A549 (cell line): ENCODE results near the gene FAT1.

Experiments
- CEBPB ChIP-seq, 2 experiments: fragments of >200 bp in 1 of 2; sonication (Bioruptor Twin) in 1 of 2; formaldehyde crosslinking in 1 of 2; IDR thresholded peaks; 2 replicates each; pipeline ENCODE4 v1.6.1; 2012 to 2016
- EP300 ChIP-seq, 2 experiments: fragments of >200 bp; sonication (Bioruptor Twin); formaldehyde crosslinking; IDR thresholded peaks; 2 replicates in 1 of 2; 3 replicates in 1 of 2; pipeline ENCODE4 v1.6.1; 2016 to 2017

DNA sequence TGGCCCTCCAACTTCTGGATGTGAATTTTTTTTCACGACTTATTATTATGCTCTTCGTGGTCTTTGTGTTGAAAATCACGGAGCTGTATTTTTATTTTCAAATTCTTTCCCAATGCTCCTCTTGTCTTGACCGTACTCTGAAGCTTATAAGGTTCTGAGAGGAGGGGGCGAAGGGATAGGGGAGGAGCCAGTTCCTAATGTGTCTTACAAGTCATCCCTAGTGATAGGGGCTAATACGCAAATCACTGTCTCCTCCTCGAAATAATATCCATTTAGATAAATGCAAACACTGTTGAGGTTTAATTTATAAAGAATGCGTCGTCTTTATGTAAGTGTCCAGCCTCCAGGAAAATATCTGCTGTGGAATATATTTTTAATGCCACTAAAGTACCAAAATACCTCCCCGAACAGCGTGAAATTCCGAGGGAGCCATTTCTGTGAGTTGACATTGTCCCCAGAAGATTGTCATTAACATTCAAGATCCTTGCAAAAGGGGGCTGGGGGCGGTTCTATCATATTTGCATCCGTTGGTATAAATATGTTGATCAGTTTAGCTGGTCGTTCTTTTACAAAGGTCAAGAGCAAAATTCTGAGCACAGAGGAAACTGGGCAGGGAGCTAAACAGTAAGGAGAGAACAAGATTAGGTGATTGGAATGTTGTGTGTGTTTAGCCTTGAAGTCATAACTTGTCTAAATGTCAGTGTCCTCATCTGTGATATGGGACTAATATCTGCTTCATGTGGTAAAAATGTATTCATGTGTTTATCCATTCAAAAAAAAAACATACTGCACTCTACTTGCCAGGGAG, 3.7 kb upstream of the FAT1 start:
- TF ChIP-seq EP300 (IDR thresholded peaks at IDR 0.05) (no peak), CEBPB (IDR thresholded peaks at IDR 0.05) (no peak)
